Mammary epithelial cell (primary cell): ENCODE data around the gene ZC3H4.
"Not testable (repeated sequence)": the region's sequence is repeated elsewhere in the genome, so short reads cannot be mapped to it uniquely, and the experiment has no call there.

Source experiments
- CTCF ChIP-seq, 2 donors: IDR thresholded peaks in 1 of 2; conservative IDR thresholded peaks in 1 of 2; 2 replicates each; pipeline ENCODE4 v1.5.1; 2011 to 2012; ENCODE audit warnings: inconsistent platforms in 2 of 2, low read length in 2 of 2, mild to moderate bottlenecking in 2 of 2, control low read depth in 1 of 2, low read depth in 1 of 2; ENCODE audit not compliant: insufficient read depth in 1 of 2; ENCODE audit errors: extremely low read depth in 1 of 2
- EZH2 ChIP-seq: IDR thresholded peaks from 2 replicates; pipeline ENCODE4 v1.6.1; 2012; ENCODE audit warnings: low read length, inconsistent platforms, borderline replicate concordance

- not testable (repeated sequence) for TF ChIP-seq CTCF (conservative IDR thresholded peaks at IDR 0.05 in 1 of 2, IDR thresholded peaks at IDR 0.05 in 1 of 2; ENCODE audit: extremely low read depth in 1 of 2, insufficient read depth in 1 of 2, low read depth in 1 of 2, low read length in 2 of 2); EZH2
These were observed 27.7 kb upstream of the ZC3H4 start for GRCh38 chr19:47141252-47141651.
